Breast epithelium (tissue), 4 donors: ENCODE data around the gene SDR9C7. TPM values are rescaled to one million over a fixed set of nuclear protein-coding genes. Genes with fewer than 3 reads are reported as not detected.
"Not testable (repeated sequence)": the region's sequence is repeated elsewhere in the genome, so short reads cannot be mapped to it uniquely, and the experiment has no call there.

Source experiments
- DNase-seq, 2 donors: peaks; one replicate each; pipeline ENCODE4 v3.0.0-alpha.2; 2019; ENCODE audit warnings: low spot score in 2 of 2
- H3K27ac ChIP-seq, 2 donors: fragments of 200-600 bp; sonication (generic) in 1 of 2; one replicate each; pipeline ENCODE4 v1.5.1; 2016 to 2019; ENCODE audit warnings: mild to moderate bottlenecking in 1 of 2
- H3K27me3 ChIP-seq, 2 donors: fragments of 200-600 bp; sonication (generic) in 1 of 2; one replicate each; pipeline versions ENCODE4 v1.5.1 to v1.6.0; 2017 to 2019; ENCODE audit warnings: control low read depth in 1 of 2, mild to moderate bottlenecking in 1 of 2
- H3K36me3 ChIP-seq: fragments of 200-600 bp; one replicate; pipeline ENCODE4 v1.5.1; 2019
- H3K4me1 ChIP-seq, 2 donors: fragments of 200-600 bp; sonication (generic); one replicate each; pipeline ENCODE4 v1.5.1; 2016 to 2019; ENCODE audit warnings: control low read depth in 1 of 2
- H3K4me3 ChIP-seq, 3 donors: fragments of 200-600 bp; sonication (generic); 1 replicate in 2 of 3; 2 replicates in 1 of 3; pipeline ENCODE4 v1.5.1; 2016 to 2019; ENCODE audit warnings: mild to moderate bottlenecking in 3 of 3, moderate library complexity in 2 of 3
- H3K9me3 ChIP-seq, 2 donors: fragments of 200-600 bp; sonication (generic) in 1 of 2; one replicate each; pipeline ENCODE4 v1.5.1; 2016 to 2019; ENCODE audit warnings: control low read depth in 1 of 2
- CTCF ChIP-seq, 3 donors: fragments of 450-650 bp; IDR thresholded peaks; one replicate each; pipeline ENCODE4 v1.5.1; 2016 to 2017; ENCODE audit warnings: antibody characterized with exemption in 3 of 3, mild to moderate bottlenecking in 3 of 3, moderate library complexity in 3 of 3
- POLR2A ChIP-seq: fragments of 450-650 bp; IDR thresholded peaks from one replicate; pipeline ENCODE4 v1.6.1; 2016; ENCODE audit warnings: antibody characterized with exemption, mild to moderate bottlenecking, moderate library complexity
- POLR2AphosphoS5 ChIP-seq, 3 donors: sonication (generic); formaldehyde crosslinking; IDR thresholded peaks; one replicate each; pipeline ENCODE4 v1.6.1; 2017; ENCODE audit warnings: antibody characterized with exemption in 3 of 3
- intact Hi-C: fragments of 100-400 bp; cut with DNase I; formaldehyde crosslinking; loops from one replicate; pipeline ENCODE4 v1.15.1; 2023; ENCODE audit warnings: low total_unique reads
- total RNA-seq, 3 donors: library from RNA; depleted of rRNA; stranded (reverse); fragments of >200 nt; gene quantifications; one replicate each; pipeline ENCODE4 v1.1.0, GENCODE V29; 2016

Gene SDR9C7
- total RNA-seq, 3 donors from 2014 or later: not detected

GRCh38 chr12:56929780-56930179, 4.4 kb downstream of the SDR9C7 start:
- DNase-seq: no peak
- TF ChIP-seq POLR2AphosphoS5 (IDR thresholded peaks at IDR 0.05): no peak
- TF ChIP-seq CTCF (IDR thresholded peaks at IDR 0.05): no peak
- no peak for TF ChIP-seq POLR2A

GRCh38 chr12:56928262-56928661, 5.9 kb downstream of the SDR9C7 start:
- Histone ChIP-seq H3K4me3 (no peak overlapping the region), H3K4me1 (no peaks in the 10 kb centered on the region), H3K27me3 (no peaks in the 10 kb centered on the region), H3K9me3 (no peaks in the 10 kb centered on the region), H3K27ac (no peak overlapping the region), H3K36me3 (no peaks in the 10 kb centered on the region)
- TF ChIP-seq POLR2AphosphoS5 (IDR thresholded peaks at IDR 0.05) (no peak), CTCF (IDR thresholded peaks at IDR 0.05) (no peak), POLR2A (no peak)
- intact Hi-C loops: no loop called here
- no peak for DNase-seq

More at GRCh38 chr12:56929780-56930179, 4.4 kb downstream of the SDR9C7 start:
- H3K36me3 ChIP-seq: no peaks in the 10 kb centered on the region
- H3K9me3 ChIP-seq: no peaks in the 10 kb centered on the region
- no peak overlapping the region for H3K27ac ChIP-seq
- intact Hi-C loops: no loop called here
- H3K27me3 ChIP-seq: no peaks in the 10 kb centered on the region
- H3K4me1 ChIP-seq: no peaks in the 10 kb centered on the region
- no peak overlapping the region for H3K4me3 ChIP-seq

GRCh38 chr12:56927281-56927680, 6.9 kb downstream of the SDR9C7 start:
- H3K27me3 ChIP-seq: no peaks in the 10 kb centered on the region
- intact Hi-C loops: no loop called here
- no peak for DNase-seq
- no peaks in the 10 kb centered on the region for H3K36me3 ChIP-seq
- H3K9me3 ChIP-seq: no peaks in the 10 kb centered on the region
- H3K27ac ChIP-seq: no peak overlapping the region
- no peak overlapping the region for H3K4me3 ChIP-seq
- TF ChIP-seq POLR2A (no peak), POLR2AphosphoS5 (IDR thresholded peaks at IDR 0.05) (no peak), CTCF (IDR thresholded peaks at IDR 0.05) (no peak)
- H3K4me1 ChIP-seq: no peaks in the 10 kb centered on the region

- Histone ChIP-seq H3K27me3 (no peaks in the 10 kb centered on the region), H3K36me3 (no peaks in the 10 kb centered on the region), H3K9me3 (no peaks in the 10 kb centered on the region), H3K27ac (no peak overlapping the region), H3K4me3 (no peak overlapping the region), H3K4me1 (no peaks in the 10 kb centered on the region)
- intact Hi-C loops: no loop called here
- DNase-seq: no peak
- no peak for TF ChIP-seq POLR2AphosphoS5 (IDR thresholded peaks at IDR 0.05)
- no peak for TF ChIP-seq POLR2A
- TF ChIP-seq CTCF (IDR thresholded peaks at IDR 0.05): no peak
Measured at GRCh38 chr12:56922031-56922430, 12.2 kb downstream of the SDR9C7 start.

- Histone ChIP-seq H3K4me3 (no peak overlapping the region), H3K27me3 (no peaks in the 10 kb centered on the region), H3K36me3 (no peaks in the 10 kb centered on the region), H3K9me3 (no peaks in the 10 kb centered on the region), H3K27ac (no peak overlapping the region), H3K4me1 (no peaks in the 10 kb centered on the region)
- no peak for DNase-seq
- intact Hi-C loops: no loop called here
- TF ChIP-seq POLR2AphosphoS5 (IDR thresholded peaks at IDR 0.05) (no peak), CTCF (IDR thresholded peaks at IDR 0.05) (no peak), POLR2A (no peak)
Measured at GRCh38 chr12:56921346-56921745, 12.9 kb downstream of the SDR9C7 start.

- H3K36me3 ChIP-seq, H3K27me3 ChIP-seq, H3K4me3 ChIP-seq, H3K4me1 ChIP-seq, H3K27ac ChIP-seq, H3K9me3 ChIP-seq, intact Hi-C loops, DNase-seq: not testable (repeated sequence)
Measured at GRCh38 chr12:56918139-56918538, 16.1 kb downstream of the SDR9C7 start.
